GM23338 (cell line): ENCODE results near the gene TICRR. TPM values are rescaled to one million over a fixed set of nuclear protein-coding genes. Genes with fewer than 3 reads are reported as not detected.

Source experiments
- ATAC-seq: fragments of 200-7000 bp; cut with Tn5 transposase; 3 replicates; pipeline ENCODE4 v1.9.1; 2020
- DNase-seq: peaks from one replicate; pipeline ENCODE4 v3.0.0-alpha.2; 2015; ENCODE audit warnings: low spot score
- H2AFZ ChIP-seq: fragments of 200-600 bp; sonication (generic); 2 replicates; pipeline ENCODE4 v1.8.0; 2016; ENCODE audit warnings: antibody characterized with exemption, mild to moderate bottlenecking, moderate library complexity
- H3F3A ChIP-seq: fragments of 200-600 bp; sonication (generic); replicated peaks from 2 replicates; pipeline ENCODE4 v1.8.0; 2017; ENCODE audit warnings: antibody characterized with exemption, mixed run types, low read depth
- H3K27ac ChIP-seq: fragments of 200-600 bp; sonication (generic); 2 replicates; pipeline ENCODE4 v1.6.1; 2016; ENCODE audit warnings: low read depth
- H3K27me3 ChIP-seq: fragments of 200-600 bp; sonication (generic); 2 replicates; pipeline ENCODE4 v1.8.0; 2016; ENCODE audit warnings: mild to moderate bottlenecking, mixed run types, moderate library complexity; ENCODE audit not compliant: insufficient read depth
- H3K36me3 ChIP-seq: fragments of 200-600 bp; sonication (generic); 2 replicates; pipeline ENCODE4 v1.8.0; 2016; ENCODE audit warnings: mild to moderate bottlenecking; ENCODE audit not compliant: insufficient read depth
- H3K4me1 ChIP-seq: fragments of 200-600 bp; sonication (generic); 2 replicates; pipeline ENCODE4 v1.8.0; 2016; ENCODE audit warnings: mild to moderate bottlenecking, moderate library complexity; ENCODE audit not compliant: insufficient read depth
- H3K4me2 ChIP-seq: fragments of 200-600 bp; sonication (generic); 2 replicates; pipeline ENCODE4 v1.7.1; 2017; ENCODE audit warnings: mixed run types
- H3K4me3 ChIP-seq: fragments of 200-600 bp; sonication (generic); 2 replicates; pipeline ENCODE4 v1.6.1; 2016; ENCODE audit warnings: mixed run types
- H3K79me2 ChIP-seq: fragments of 200-600 bp; sonication (generic); replicated peaks from 2 replicates; pipeline ENCODE4 v1.8.0; 2017; ENCODE audit warnings: mild to moderate bottlenecking; ENCODE audit not compliant: insufficient read depth
- H3K9me2 ChIP-seq: fragments of 200-600 bp; sonication (generic); 2 replicates; pipeline ENCODE4 v1.8.0; 2017; ENCODE audit not compliant: insufficient read depth
- H4K20me1 ChIP-seq: fragments of 200-600 bp; sonication (generic); replicated peaks from 2 replicates; pipeline ENCODE4 v1.8.0; 2017; ENCODE audit warnings: mild to moderate bottlenecking; ENCODE audit not compliant: insufficient read depth
- H3K27ac Mint-ChIP-seq: 2 replicates; pipeline ENCODE4 v1.8.0; 2020; ENCODE audit warnings: inconsistent platforms, mild to moderate bottlenecking, moderate library complexity, mixed read lengths
- H3K27me3 Mint-ChIP-seq: 3 replicates; pipeline ENCODE4 v1.8.0; 2022; ENCODE audit warnings: low read depth, mild to moderate bottlenecking, moderate library complexity, mixed read lengths, inconsistent platforms; ENCODE audit not compliant: insufficient read depth, poor library complexity
- H3K36me3 Mint-ChIP-seq: 3 replicates; pipeline ENCODE4 v1.8.0; 2021; ENCODE audit warnings: low read depth, mild to moderate bottlenecking, inconsistent platforms, moderate library complexity, mixed read lengths
- H3K4me1 Mint-ChIP-seq: 3 replicates; pipeline ENCODE4 v1.8.0; 2020; ENCODE audit warnings: mild to moderate bottlenecking, inconsistent platforms, mixed read lengths
- H3K4me3 Mint-ChIP-seq: 3 replicates; pipeline ENCODE4 v1.8.0; 2021; ENCODE audit warnings: moderate library complexity, mild to moderate bottlenecking, inconsistent platforms, mixed read lengths
- H3K9me3 Mint-ChIP-seq: 3 replicates; pipeline ENCODE4 v1.8.0; 2020; ENCODE audit warnings: moderate library complexity, mild to moderate bottlenecking, inconsistent platforms, mixed read lengths
- CREB1 ChIP-seq: fragments of 250-450 bp; sonication (Bioruptor Pico); IDR thresholded peaks from 2 replicates; pipeline ENCODE4 v1.5.0; 2020; ENCODE audit warnings: low read depth, mild to moderate bottlenecking, moderate library complexity
- CTCF ChIP-seq, 2 experiments: fragments of 200-600 bp in 1 of 2; sonication (generic) in 1 of 2; conservative IDR thresholded peaks; 2 replicates each; pipeline versions ENCODE4 v1.5.1 to v1.6.1; 2016 to 2017; ENCODE audit warnings: antibody characterized with exemption in 2 of 2, low read depth in 2 of 2, mild to moderate bottlenecking in 2 of 2, moderate library complexity in 1 of 2
- ETS1 ChIP-seq: IDR thresholded peaks from 2 replicates; pipeline ENCODE4 v1.6.1; 2016; ENCODE audit warnings: antibody characterized with exemption
- EZH2phosphoT487 ChIP-seq: fragments of 200-600 bp; sonication (generic); IDR thresholded peaks from one replicate; pipeline ENCODE4 v1.8.1; 2018; ENCODE audit warnings: antibody characterized with exemption; ENCODE audit not compliant: unreplicated experiment
- JUNB ChIP-seq: IDR thresholded peaks from one replicate; pipeline ENCODE4 v1.6.1; 2016; ENCODE audit warnings: antibody characterized with exemption; ENCODE audit not compliant: unreplicated experiment
- NANOG ChIP-seq: IDR thresholded peaks from 2 replicates; pipeline ENCODE4 v1.6.1; 2016; ENCODE audit warnings: antibody characterized with exemption, borderline replicate concordance
- POLR2AphosphoS5 ChIP-seq: IDR thresholded peaks from 2 replicates; pipeline ENCODE4 v1.6.1; 2016; ENCODE audit warnings: antibody characterized with exemption, low read depth
- REST ChIP-seq: IDR thresholded peaks from one replicate; pipeline ENCODE4 v1.6.1; 2018; ENCODE audit warnings: antibody characterized with exemption; ENCODE audit not compliant: unreplicated experiment
- STAT1 ChIP-seq: IDR thresholded peaks from one replicate; pipeline ENCODE4 v1.6.1; 2016; ENCODE audit warnings: antibody characterized with exemption; ENCODE audit not compliant: unreplicated experiment
- ZNF114 ChIP-seq: fragments of 250-450 bp; sonication (Bioruptor Pico); IDR thresholded peaks from 2 replicates; pipeline ENCODE4 v1.5.0; 2020; ENCODE audit warnings: mild to moderate bottlenecking, moderate library complexity
- ZNF331 ChIP-seq: fragments of 250-450 bp; sonication (Bioruptor Pico); IDR thresholded peaks from 2 replicates; pipeline ENCODE4 v1.5.0; 2020; ENCODE audit warnings: low read depth, mild to moderate bottlenecking, moderate library complexity
- ZNF462 ChIP-seq: fragments of 250-450 bp; sonication (Bioruptor Pico); IDR thresholded peaks from 2 replicates; pipeline ENCODE4 v1.5.0; 2020; ENCODE audit warnings: mild to moderate bottlenecking, moderate library complexity
- polyA plus RNA-seq: library from polyadenylated mRNA; unstranded; fragments of >200 nt; fragmentation: Nextera tagmentation; extraction: Ambion mirVana; gene quantifications from 2 replicates; pipeline ENCODE4 v1.2.1, GENCODE V29; 2016
- total RNA-seq: library from RNA; depleted of rRNA; stranded (reverse); fragments of >200 nt; shearing (Covaris generic); gene quantifications from 2 replicates; pipeline ENCODE4 v1.2.3, GENCODE V29; 2014

The TICRR gene
- total and polyA plus RNA-seq, 2 experiments from 2014 or later, result 11.2 to 42.3 TPM

DNA sequence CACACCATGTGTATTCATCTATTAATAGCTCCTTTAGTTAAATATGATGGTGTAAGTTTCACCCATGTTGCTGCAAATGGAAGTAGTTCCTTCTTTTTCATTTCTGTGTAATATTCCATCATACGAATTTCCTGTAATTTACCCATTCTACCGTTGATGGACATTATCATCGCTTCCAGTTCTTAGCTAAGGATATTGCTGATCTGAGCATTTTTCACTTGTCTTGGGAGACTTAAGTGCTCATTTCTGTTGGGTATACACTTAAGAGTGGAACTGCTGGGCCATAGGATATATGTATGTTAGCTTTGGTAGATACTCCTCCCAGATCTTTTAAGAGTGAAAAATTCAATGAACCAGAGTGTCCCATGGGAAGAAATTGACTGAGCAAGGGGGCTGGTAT is 92.9 kb downstream of the TICRR start:
- Histone ChIP-seq H3K36me3 (no peaks in the 10 kb centered on the region), H3K79me2 (no peaks in the 10 kb centered on the region), H3K4me1 (peaks cover 16% of the 10 kb centered on the region), H3K27ac (no peak overlapping the region), H3K4me3 (no peak overlapping the region), H3K4me2 (no peak overlapping the region), H3K9me2 (no peaks in the 10 kb centered on the region), H2AFZ (no peak overlapping the region), H3K27me3 (peaks cover 20% of the 10 kb centered on the region), H3F3A (no peaks in the 10 kb centered on the region), H4K20me1 (no peaks in the 10 kb centered on the region)
- Mint-ChIP-seq H3K4me1 (peaks cover 17% of the 10 kb centered on the region), H3K4me3 (no peak overlapping the region), H3K27me3 (peaks cover 14% of the 10 kb centered on the region), H3K36me3 (no peaks in the 10 kb centered on the region), H3K27ac (no peak overlapping the region), H3K9me3 (no peaks in the 10 kb centered on the region)
- DNase-seq (no peak), ATAC-seq (no peak)
- TF ChIP-seq EZH2phosphoT487, result no peak
- TF ChIP-seq REST, result no peak
- TF ChIP-seq ETS1, result no peak
- TF ChIP-seq ZNF114 (CRISPR knock-in tag), result no peak
- no peak for TF ChIP-seq ZNF331 (CRISPR knock-in tag)
- no peak for TF ChIP-seq CTCF (conservative IDR thresholded peaks at IDR 0.05; ENCODE audit: low read depth in 2 of 2)
- no peak for TF ChIP-seq POLR2AphosphoS5
- no peak for TF ChIP-seq STAT1
- no peak for TF ChIP-seq ZNF462
- TF ChIP-seq JUNB, result no peak
- no peak for TF ChIP-seq CREB1 (CRISPR knock-in tag)
- no peak for TF ChIP-seq NANOG
